WTC11 (cell line): ENCODE data around the gene USP7. TPM values are rescaled to one million over a fixed set of nuclear protein-coding genes. Genes with fewer than 3 reads are reported as not detected.
"Not testable (repeated sequence)": the region's sequence is repeated elsewhere in the genome, so short reads cannot be mapped to it uniquely, and the experiment has no call there.

Source experiments
- ATAC-seq: fragments of 200-7000 bp; cut with Tn5 transposase; 2 replicates; pipeline ENCODE4 v1.10.0; 2021; ENCODE audit warnings: mild to moderate bottlenecking, moderate library complexity
- CTCF ChIA-PET: fragments of 300-600 bp; sonication (Branson Sonifier 250); formaldehyde crosslinking; loops from one replicate; lab custom pipeline; 2021; ENCODE audit warnings: antibody characterized with exemption; lab: Charles Lee
- POLR2A ChIA-PET: fragments of 350-600 bp; sonication (Branson Sonifier 250); formaldehyde crosslinking; loops from one replicate; lab custom pipeline; 2021; ENCODE audit warnings: antibody characterized with exemption; lab: Charles Lee
- DNase-seq: peaks from one replicate; pipeline ENCODE4 v3.0.0; 2021; ENCODE audit warnings: low spot score
- H3K27ac Mint-ChIP-seq: 2 replicates; pipeline ENCODE4 v1.8.0; 2021; ENCODE audit warnings: mixed read lengths
- H3K27me3 Mint-ChIP-seq: 2 replicates; pipeline ENCODE4 v1.8.0; 2021; ENCODE audit warnings: low read depth, mild to moderate bottlenecking, moderate library complexity, mixed read lengths
- H3K36me3 Mint-ChIP-seq: 2 replicates; pipeline ENCODE4 v1.8.0; 2021; ENCODE audit warnings: mixed read lengths
- H3K4me1 Mint-ChIP-seq: 2 replicates; pipeline ENCODE4 v1.8.0; 2022; ENCODE audit warnings: mixed read lengths
- H3K4me3 Mint-ChIP-seq: 2 replicates; pipeline ENCODE4 v1.8.0; 2021; ENCODE audit warnings: mild to moderate bottlenecking, moderate library complexity, mixed read lengths
- H3K9me3 Mint-ChIP-seq: 2 replicates; pipeline ENCODE4 v1.8.0; 2021; ENCODE audit warnings: mixed read lengths
- ATF1 ChIP-seq: sonication (generic); formaldehyde crosslinking; IDR thresholded peaks from 2 replicates; pipeline ENCODE4 v1.8.1; 2023; ENCODE audit warnings: mild to moderate bottlenecking, moderate library complexity, missing genetic modification reagents
- CDX4 ChIP-seq: fragments of 250-450 bp; sonication (Bioruptor Pico); IDR thresholded peaks from 2 replicates; pipeline ENCODE4 v1.9.0; 2021; ENCODE audit warnings: moderate library complexity, mild to moderate bottlenecking, inconsistent platforms, borderline replicate concordance
- FOXJ3 ChIP-seq: sonication (generic); formaldehyde crosslinking; IDR thresholded peaks from 2 replicates; pipeline ENCODE4 v1.9.0; 2021; ENCODE audit warnings: missing genetic modification reagents, mild to moderate bottlenecking, borderline replicate concordance
- HMGA2 ChIP-seq: fragments of 250-450 bp; sonication (Bioruptor Pico); IDR thresholded peaks from 2 replicates; pipeline ENCODE4 v1.4.0; 2021; ENCODE audit warnings: mild to moderate bottlenecking, moderate library complexity
- JAZF1 ChIP-seq: fragments of 250-450 bp; sonication (Bioruptor Pico); IDR thresholded peaks from 2 replicates; pipeline ENCODE4 v1.9.0; 2021; ENCODE audit warnings: moderate library complexity, mild to moderate bottlenecking, inconsistent platforms
- JUN ChIP-seq: sonication (generic); formaldehyde crosslinking; IDR thresholded peaks from 2 replicates; pipeline ENCODE4 v1.8.0; 2023; ENCODE audit warnings: mild to moderate bottlenecking, missing genetic modification reagents
- MLX ChIP-seq: sonication (generic); formaldehyde crosslinking; IDR thresholded peaks from 2 replicates; pipeline ENCODE4 v1.8.1; 2023; ENCODE audit warnings: mild to moderate bottlenecking, missing genetic modification reagents, moderate library complexity
- NR2C2 ChIP-seq: sonication (generic); formaldehyde crosslinking; IDR thresholded peaks from 2 replicates; pipeline ENCODE4 v1.8.0; 2022; ENCODE audit warnings: mild to moderate bottlenecking, missing genetic modification reagents
- PRRX2 ChIP-seq: fragments of 250-450 bp; sonication (Bioruptor Pico); IDR thresholded peaks from 2 replicates; pipeline ENCODE4 v1.8.0; 2021; ENCODE audit warnings: mild to moderate bottlenecking
- SMAD4 ChIP-seq: sonication (generic); formaldehyde crosslinking; IDR thresholded peaks from 2 replicates; pipeline ENCODE4 v1.8.0; 2022; ENCODE audit warnings: mild to moderate bottlenecking, missing genetic modification reagents
- STAT6 ChIP-seq: sonication (generic); formaldehyde crosslinking; conservative IDR thresholded peaks from 2 replicates; pipeline ENCODE4 v1.8.1; 2023; ENCODE audit warnings: mild to moderate bottlenecking, low read depth, missing genetic modification reagents, moderate library complexity
- TCF7 ChIP-seq: sonication (generic); formaldehyde crosslinking; IDR thresholded peaks from 2 replicates; pipeline ENCODE4 v1.8.0; 2022; ENCODE audit warnings: mild to moderate bottlenecking, low read depth, missing genetic modification reagents, moderate library complexity
- TEAD4 ChIP-seq: sonication (generic); formaldehyde crosslinking; IDR thresholded peaks from 2 replicates; pipeline ENCODE4 v1.8.0; 2022; ENCODE audit warnings: mild to moderate bottlenecking, missing genetic modification reagents
- USF1 ChIP-seq: sonication (generic); formaldehyde crosslinking; IDR thresholded peaks from 2 replicates; pipeline ENCODE4 v1.8.0; 2022; ENCODE audit warnings: mild to moderate bottlenecking, missing genetic modification reagents
- ZBTB21 ChIP-seq: sonication (generic); formaldehyde crosslinking; IDR thresholded peaks from 2 replicates; pipeline ENCODE4 v1.8.1; 2023; ENCODE audit warnings: mild to moderate bottlenecking, missing genetic modification reagents, borderline replicate concordance
- ZNF317 ChIP-seq: sonication (generic); formaldehyde crosslinking; IDR thresholded peaks from 2 replicates; pipeline ENCODE4 v1.8.1; 2023; ENCODE audit warnings: low read depth, mild to moderate bottlenecking, moderate library complexity, missing genetic modification reagents, borderline replicate concordance
- ZNF416 ChIP-seq: fragments of 250-450 bp; sonication (Bioruptor Pico); IDR thresholded peaks from 2 replicates; pipeline ENCODE4 v1.9.0; 2021; ENCODE audit warnings: mild to moderate bottlenecking, inconsistent platforms
- total RNA-seq: library from RNA; stranded (reverse); gene quantifications from 3 replicates; pipeline ENCODE4 v1.2.3, GENCODE V29; 2021

The USP7 gene
- total RNA-seq, 1 experiment from 2014 or later: 211 TPM

- no peak for TF ChIP-seq TCF7 (CRISPR knock-in tag)
- no peak for TF ChIP-seq TEAD4 (CRISPR knock-in tag)
- TF ChIP-seq ZNF317: no peak
- TF ChIP-seq SMAD4 (CRISPR knock-in tag): no peak
- TF ChIP-seq PRRX2 (CRISPR knock-in tag): no peak
- TF ChIP-seq JUN: no peak
- no peak for TF ChIP-seq NR2C2 (CRISPR knock-in tag)
- no peak for TF ChIP-seq STAT6 (CRISPR knock-in tag)
- no peak for TF ChIP-seq USF1 (CRISPR knock-in tag)
- no peak for TF ChIP-seq MLX (CRISPR knock-in tag)
- POLR2A ChIA-PET: no interaction called here
- Mint-ChIP-seq H3K4me3 (no peak overlapping the region), H3K27me3 (no peaks in the 10 kb centered on the region), H3K9me3 (no peaks in the 10 kb centered on the region), H3K4me1 (no peaks in the 10 kb centered on the region), H3K27ac (peak overlapping the region; percentile 39; the same call in 1 of the 2 replicates), H3K36me3 (peaks cover 86% of the 10 kb centered on the region)
- CTCF ChIA-PET: interaction anchor here (2.6 to 3.2 kb wide), 2 partner anchors 17 to 89 kb away, joined by 6 to 14 read pairs; no protein-coding TSS in a partner anchor
- ATAC-seq (no peak), DNase-seq (no peak)
Observed at GRCh38 chr16:8919089-8919933, 44.4 kb downstream of the USP7 start.

- ATAC-seq, CTCF ChIA-PET, H3K4me3 Mint-ChIP-seq, H3K27ac Mint-ChIP-seq, H3K4me1 Mint-ChIP-seq, POLR2A ChIA-PET, DNase-seq, H3K9me3 Mint-ChIP-seq, H3K27me3 Mint-ChIP-seq: not testable (repeated sequence)
- peaks cover 94% of the 10 kb centered on the region for H3K36me3 Mint-ChIP-seq
Observed at GRCh38 chr16:8917336-8917735, 46.4 kb downstream of the USP7 start.

- POLR2A ChIA-PET: no interaction called here
- CTCF ChIA-PET: no interaction called here
- H3K27ac Mint-ChIP-seq: 0 out of 2 replicates have a peak overlapping the region, but pooled peaks have one; percentile 33
Observed at GRCh38 chr16:8916541-8917225, 47.0 kb downstream of the USP7 start.

More at GRCh38 chr16:8916541-8917225, 47.0 kb downstream of the USP7 start:
- no peak for DNase-seq
- Mint-ChIP-seq H3K4me1 (peaks cover 10% of the 10 kb centered on the region), H3K27me3 (no peaks in the 10 kb centered on the region), H3K4me3 (no peak overlapping the region), H3K36me3 (peaks cover 93% of the 10 kb centered on the region), H3K9me3 (no peaks in the 10 kb centered on the region)
- TF ChIP-seq FOXJ3 (CRISPR knock-in tag): no peak
- no peak for TF ChIP-seq PRRX2 (CRISPR knock-in tag)
- TF ChIP-seq ZNF416 (CRISPR knock-in tag): no peak
- TF ChIP-seq ZNF317: no peak
- no peak for TF ChIP-seq ZBTB21 (CRISPR knock-in tag)
- no peak for TF ChIP-seq ATF1 (CRISPR knock-in tag)
- no peak for TF ChIP-seq CDX4 (CRISPR knock-in tag)
- TF ChIP-seq HMGA2 (CRISPR knock-in tag): no peak
- no peak for TF ChIP-seq JAZF1 (CRISPR knock-in tag)
- no peak for ATAC-seq
